GM21723 (cell line): ENCODE results near the gene ME3.

ENCODE experiments used
- ATAC-seq: cut with Tn5 transposase; IDR thresholded peaks from one replicate; pipeline ENCODE4 v1.9.1; 2021; ENCODE audit warnings: mild to moderate bottlenecking, moderate library complexity; ENCODE audit not compliant: unreplicated experiment

The ME3 gene

DNA sequence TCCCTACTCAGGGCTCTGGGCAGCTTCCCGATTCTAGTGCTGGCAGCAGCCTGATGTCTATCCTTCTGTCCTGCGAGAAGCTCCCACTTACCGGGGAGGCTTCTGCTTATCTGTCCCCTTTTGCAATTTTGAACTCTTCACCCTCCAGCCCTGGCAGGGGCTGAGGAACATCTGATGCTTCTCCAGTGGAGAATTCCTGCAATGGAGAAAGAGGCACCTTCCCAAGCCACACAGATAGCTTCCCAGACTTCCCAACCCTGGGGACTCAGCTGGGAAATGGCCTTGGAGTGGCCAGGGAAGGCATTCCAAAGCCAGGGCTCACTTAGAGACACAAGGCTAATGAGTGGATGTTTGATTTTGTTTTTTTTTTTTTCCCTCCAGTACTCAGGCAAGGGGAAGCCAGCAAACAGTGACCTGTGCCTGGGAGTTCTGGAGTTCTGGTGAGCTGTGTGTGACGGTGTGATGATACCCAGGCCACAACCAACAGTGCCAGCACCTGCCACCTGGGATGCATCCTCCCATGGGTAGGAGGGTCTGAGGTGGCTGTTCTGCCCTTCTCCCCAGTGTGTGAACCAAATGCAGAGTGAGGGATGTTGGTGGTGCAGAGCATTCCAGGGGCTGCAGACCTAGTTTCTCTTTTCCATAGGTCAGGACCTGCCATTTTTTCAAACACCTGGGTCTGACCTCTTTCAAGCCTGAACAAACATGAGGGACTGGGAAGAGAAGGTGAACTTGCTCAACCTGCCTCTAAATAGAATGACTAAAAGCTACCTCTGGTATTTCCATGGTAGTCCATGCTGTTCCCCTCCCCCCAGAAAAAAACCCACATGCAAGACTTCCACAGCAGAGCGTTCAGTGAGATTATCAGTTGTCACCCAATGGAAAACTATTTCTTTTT lies 202.7 kb downstream of the ME3 start:
- ATAC-seq = no peak

DNA sequence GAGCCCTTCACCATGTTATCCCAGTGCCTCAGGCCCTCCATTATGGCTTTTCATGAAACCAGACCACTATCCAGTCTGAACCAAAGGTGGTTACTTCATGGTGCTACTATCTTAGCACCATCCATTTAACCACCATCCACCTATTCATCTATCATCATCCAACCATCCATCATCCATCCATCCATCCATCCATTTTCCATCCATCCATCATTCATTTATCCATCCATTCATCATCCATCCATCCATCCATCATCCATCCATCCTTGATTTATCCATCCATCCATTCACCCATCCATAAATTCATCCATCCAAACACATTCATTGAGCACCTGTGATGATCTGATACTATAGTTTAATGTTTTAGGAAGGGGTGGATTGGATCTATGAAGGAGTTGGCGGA lies 204.2 kb downstream of the ME3 start:
- no peak for ATAC-seq

DNA sequence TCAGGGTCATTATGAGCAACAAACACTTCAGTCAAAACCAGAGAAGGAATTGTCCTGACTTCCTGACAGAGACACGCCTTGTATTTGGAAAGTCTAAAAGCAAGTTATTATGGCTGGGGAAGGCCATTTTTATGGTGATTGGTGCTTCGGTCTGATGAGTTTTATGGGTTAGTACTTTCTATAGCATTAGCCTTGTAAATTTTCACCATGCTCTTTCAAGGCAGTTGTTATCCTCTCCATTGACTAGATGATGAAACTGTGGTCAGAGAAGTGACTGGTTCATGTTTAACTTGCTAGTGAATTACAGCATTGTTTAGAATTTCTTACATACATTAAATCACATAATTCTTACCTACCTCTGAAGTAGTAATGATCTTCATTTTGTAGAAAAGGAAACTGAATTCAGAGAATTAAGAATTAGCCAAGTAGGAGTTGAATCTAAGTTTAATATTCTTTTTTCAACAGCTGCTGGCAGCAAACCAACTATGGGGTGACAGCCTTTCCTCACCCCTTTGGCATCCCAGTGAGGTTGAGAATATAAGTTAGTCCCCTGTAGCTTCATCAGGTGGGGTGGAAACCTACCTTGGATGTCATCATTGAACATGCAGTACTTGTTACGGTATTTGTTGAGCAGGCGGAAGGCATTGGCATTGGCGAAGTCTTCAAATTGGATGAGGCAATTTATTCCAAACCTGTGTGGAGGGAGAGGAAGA lies 207.8 kb downstream of the ME3 start:
- no peak for ATAC-seq

DNA sequence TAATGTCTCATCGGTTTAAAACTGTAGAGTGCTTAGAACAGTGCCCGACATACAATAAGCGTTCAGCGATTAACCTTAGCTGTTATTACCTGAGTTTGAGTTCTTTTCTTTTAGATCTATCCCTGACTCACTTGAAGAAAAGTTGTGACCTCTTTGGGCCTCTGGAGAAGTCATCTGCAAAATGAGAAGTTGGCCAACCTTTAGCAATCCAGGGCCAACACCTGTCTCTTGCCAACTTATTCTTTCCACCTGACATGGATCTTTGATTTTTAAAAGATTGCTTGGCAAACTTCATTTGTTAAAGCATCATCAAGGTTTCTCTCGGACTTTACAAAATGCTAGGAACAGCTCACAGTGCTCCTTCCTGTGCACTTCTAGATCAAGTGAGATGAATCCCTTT lies 208.5 kb downstream of the ME3 start:
- ATAC-seq = no peak

DNA sequence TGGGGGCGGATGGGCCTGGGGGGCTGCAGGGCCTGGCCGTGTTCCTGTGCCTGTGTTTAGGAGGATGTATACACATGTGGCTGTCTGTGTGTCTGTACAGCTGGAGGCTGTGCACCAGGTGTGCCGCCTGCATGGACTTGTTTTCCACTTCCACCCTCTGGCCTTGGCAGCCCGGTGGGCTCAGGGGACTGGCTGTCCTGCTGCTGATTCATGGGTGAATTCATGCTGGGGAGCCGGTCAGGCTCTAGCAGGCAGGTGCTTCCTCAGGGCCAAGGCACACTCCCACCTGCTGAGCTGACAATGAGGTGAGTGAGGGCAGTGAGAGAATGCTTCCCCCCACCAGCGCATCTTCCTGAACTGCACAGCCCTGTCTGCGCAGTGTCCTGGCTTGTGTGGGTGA lies 209.3 kb downstream of the ME3 start:
- ATAC-seq = no peak

DNA sequence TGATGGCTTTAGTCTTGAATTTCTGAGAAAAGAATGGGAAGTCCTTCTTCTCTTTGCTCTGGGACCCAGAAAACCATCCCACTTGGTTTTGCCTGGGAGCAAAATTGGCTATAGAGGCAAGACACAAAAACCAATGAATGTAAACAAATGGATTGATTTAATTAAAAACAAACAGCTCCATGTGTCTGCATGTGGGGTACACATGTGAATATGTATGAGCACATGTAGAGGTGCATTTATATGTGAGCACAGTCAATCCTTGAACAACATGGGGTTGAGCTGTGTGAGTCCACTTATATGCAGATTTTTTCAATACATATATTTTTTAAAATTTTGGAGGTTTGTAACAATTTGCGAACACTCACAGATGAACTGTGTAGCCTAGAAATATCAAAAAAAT lies 210.5 kb downstream of the ME3 start:
- no peak for ATAC-seq

DNA sequence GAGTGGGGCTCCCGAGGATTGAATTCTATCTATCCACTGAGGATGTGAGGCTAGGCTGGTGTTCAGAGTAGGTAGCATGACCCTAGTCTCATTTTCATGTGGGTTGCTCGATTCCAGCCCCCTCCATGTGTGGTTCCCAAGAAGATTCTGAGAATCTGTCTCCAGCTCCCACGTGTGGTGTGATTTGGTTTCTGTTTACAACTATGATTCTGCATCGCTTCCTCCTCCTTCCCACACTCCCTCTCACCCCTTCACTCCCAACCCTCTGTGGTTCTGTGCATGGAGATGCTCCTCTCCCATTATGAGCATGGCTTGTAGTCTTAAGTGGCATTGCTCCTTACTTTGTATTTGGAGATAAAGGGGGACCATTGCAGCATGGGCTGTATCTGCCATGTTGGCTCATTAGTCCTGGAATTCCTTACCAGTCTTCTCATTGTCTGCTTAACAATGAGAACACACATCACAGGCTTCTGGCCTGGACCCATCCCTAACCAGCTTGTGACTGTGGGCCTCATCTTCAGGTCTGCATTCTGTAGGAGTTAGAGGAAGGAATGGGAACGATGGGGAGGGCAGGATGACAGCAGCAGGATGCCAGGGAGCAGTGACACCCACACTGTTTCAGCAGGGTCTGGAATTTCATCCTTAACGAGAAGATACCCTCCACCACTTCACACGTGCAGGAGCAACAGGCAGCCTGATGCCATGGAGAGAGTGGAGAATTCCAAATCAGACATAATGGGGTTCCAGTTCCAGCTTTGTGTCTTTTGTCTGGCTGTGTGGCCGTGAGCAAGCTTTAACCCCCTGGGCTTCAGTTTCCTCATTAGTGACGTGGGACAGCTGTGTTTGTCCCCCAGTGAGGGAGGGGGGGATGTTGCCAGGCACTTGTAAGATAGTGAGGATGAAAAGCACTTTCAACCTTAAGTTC lies 211.7 kb downstream of the ME3 start:
- no peak for ATAC-seq

DNA sequence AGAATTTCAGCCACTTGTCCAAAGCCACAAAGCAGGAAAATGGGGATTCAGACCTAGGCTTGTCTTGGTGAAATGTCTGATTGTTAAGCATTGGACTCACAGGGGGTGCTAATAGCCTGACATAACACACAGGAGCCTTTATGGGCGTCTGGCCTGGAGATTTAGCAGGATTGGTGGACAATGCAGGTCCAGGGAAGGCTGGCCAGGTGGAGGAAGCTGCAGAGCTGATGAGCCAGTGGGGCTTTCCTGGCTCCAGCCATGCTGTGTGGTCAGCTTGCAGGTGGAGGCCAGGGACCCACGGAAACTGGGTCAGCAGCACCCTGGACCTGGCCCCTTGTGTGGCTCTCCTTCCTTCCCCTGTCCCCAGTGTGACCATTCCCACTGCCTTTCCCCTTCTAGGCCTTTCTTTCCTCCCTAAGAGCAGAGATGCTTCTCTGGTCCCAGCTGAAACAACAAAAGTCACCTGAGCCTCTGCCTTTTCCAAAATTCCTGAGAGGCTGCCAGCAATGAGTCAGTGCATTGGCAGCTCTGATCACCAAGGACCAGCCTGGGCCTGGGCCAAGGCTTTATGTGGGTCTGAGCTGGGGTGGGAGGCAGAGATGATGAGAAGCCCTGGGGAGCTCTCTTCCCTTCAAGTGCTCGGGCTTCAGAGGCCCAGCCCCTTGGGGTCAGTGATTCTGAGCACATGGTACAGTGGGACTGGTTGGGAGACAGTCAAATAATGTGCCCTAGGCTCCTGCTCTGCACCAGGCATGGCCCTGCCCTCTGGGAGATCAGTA lies 212.5 kb downstream of the ME3 start:
- no peak for ATAC-seq

DNA sequence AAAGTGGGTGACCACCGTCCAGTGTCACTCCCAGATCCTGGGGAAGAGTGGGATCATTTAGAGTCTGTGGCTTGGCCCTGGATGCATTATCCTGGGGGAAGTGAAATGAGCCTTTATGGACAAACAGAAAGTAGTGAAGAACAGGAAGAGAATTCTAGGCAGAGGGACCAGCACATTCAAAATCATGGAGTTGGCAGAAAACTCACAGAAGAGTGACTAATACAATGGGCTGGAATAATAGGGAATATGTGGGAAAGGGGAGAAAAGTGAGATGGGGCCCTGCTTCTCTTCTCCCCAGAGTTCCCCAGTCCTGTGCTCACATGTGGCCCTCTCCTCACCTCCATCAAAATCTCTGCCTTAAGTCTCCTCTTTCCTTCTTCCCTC lies 213.4 kb downstream of the ME3 start:
- ATAC-seq = no peak

DNA sequence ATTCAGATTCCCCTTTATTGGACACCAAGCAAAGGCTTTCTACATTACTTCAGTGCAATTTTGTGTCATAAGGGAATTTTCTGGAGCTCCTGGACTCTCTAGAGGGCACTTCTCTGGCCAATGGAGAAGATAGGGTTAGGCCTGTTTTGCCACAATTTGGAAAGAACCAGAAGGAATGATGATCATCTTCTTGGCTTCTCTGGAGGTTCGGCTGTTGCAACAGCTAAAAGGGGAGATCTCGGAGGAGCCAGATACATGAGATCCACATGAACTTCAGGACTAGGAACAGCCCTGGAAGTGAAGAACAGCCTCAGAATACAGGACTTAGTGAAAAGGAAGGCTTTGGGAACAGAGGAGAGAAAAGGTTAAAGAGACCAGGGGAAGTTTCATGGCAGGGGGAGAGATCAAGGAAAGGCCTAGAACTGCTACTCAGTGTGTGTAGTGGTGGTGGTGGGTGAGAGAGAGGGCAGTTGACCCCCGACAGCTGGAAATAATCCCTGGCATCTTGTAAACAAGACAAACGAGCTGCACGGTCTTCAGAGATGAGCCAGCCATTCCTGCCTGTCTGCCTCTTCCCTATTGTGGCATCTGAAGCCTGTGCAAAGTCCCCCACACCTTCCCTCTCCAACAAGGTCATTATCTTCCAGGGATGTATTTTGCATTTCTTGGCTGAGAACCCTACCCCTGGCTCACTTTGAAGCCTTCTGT lies 214.0 kb downstream of the ME3 start:
- no peak for ATAC-seq

DNA sequence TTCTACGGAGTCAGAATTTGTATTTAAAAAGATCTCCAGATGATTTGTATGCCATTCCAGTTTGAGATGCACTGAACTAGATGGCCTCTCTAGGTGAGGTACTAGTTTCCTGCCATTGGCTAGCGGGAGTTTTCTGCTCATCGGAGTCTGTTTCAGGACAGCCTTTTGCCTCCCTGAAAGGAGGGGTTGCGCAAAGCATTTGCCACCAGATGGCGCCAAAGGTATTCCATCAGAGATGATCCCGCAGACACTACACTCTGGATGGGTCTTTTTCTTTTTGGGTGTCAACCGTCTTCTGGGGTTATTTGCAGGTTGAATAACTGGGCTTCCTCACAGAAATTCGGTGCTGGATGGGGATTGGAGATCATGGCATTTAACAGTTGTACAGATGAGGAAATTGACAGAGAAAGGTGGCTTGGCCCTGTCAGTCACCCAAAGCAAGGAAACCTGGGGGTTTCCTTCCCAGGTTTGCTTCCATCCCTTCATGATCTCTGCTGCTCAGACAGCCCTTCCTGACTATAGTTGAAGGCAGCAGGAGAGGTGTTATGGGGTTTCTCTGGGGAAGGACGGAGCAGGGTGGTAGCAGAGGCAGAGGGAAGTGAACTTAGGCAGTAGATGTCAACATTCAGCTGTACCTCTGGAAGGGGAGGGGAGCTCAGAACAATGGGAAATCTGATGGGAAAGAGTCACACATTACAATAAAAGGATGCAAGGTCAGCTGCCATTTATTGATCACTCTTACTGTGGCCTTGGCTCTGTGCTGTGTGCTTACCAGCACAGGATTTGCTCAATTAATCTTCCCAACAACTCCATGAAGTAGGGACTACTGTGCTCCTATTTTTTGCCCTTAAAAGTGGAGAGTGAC lies 216.1 kb downstream of the ME3 start:
- peak; percentile 88 for ATAC-seq

DNA sequence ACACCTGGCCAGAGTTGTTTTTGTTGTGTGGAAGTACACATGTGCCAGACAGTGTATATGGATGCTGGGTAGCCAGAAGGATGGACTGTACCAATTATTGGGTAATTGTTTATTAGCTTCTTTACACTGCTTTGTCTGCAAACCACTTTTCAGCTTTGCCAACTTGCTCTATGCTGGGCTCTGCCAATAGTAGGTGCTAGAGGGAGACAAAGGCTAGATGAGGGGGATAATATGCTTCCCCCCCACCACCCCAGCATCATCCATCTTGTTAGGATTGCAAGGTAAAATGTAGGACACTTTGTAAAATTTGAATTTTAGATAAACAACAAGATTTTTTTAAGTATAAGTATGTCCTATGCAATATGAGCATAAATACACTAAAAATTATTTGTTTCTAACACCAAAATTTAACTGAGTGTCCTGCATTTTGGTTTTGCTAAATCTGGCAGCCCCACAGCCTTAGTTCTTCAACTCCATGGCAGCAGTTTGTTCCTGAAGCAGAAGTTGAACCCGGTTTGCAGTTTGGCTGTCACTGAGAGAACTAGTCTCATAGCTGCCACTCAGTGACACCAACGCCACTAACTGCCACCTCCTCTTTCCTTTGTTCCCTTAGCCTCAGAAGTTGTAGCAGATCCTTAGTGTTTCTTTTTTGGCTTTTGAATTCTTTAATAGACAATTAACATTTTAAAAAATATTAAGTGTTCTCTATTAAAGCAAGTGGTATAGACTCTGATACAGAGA lies 219.0 kb downstream of the ME3 start:
- ATAC-seq = no peak

DNA sequence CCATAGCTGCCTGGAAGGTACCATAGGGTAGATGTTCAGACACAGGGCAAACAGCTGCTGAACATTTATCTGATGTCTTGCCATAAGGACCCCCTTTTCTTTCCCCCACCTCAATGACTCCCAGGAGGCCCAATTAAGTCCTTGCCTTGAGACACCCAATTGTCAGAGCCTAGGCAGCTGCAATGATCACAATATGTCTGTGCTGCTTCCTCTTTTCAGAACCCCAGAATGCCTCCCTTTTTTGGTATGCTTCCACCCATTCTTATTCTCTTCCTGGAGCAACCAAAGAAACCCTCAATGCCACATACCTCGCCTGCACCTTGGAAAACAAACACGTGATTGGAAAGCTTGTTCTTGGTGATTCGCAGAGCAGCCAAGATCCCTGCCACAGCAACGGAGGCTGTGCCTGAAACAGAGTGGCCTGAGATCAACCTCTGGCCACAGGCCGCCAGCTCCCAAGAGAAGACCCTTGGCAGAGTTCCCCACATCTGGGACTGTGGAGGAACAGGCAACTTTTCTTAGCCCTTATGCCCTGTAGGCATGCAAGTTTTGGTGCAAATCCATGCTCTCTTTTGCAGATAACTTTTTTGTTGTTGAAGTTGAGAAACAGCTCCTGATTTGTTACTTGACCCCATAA lies 222.3 kb downstream of the ME3 start:
- no peak for ATAC-seq

DNA sequence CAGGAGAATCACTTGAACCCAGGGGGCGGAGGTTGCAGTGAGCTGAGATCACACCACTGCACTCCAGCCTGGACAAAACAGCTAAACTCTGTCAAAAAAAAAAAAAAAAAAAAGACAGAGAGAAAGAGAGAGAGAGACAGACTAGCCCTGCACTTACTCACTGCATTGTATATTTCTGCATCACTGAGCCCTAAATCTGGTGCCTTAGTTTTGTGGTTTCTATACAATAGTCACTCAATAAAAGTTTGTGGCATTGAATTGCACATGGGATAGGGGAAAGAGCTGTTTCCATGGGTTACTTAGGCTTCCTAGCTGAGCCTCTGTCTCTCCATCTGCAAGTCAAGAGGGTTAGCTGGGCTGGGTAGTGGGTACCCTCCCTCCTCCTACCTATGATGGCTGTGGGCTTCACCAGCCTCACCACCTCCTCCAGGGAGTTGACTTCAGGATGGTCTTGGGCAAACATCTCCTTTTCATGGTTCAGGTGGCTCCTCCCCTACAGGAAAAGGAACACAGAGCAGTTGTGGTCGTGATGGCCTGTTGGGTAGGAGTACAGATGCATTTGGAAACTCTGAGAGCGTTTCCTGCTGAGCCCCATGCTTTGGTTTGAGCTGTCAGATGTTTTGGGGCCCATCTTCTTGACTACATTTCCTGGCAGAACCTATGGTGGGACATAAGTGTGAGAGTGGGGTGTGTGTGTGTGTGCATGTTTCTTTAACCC lies 224.5 kb downstream of the ME3 start:
- ATAC-seq = no peak

DNA sequence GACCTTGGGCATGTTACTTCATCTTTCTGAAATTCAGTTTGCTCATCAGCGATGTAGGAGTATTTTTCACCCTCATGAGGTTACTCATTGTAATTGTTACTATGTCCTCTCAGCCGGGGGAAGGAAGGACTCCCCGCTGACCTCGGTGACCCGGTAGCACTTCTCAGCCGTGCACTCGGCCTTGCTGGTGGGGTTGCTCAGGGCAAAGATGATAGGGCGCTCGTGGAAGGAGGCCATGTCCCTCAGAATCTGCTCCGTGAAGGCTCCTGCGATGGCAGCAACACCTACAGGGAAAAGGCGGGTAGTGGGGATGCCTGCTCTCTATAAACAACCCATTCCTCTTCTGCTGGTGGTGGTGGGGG lies 225.5 kb downstream of the ME3 start:
- ATAC-seq = no peak

DNA sequence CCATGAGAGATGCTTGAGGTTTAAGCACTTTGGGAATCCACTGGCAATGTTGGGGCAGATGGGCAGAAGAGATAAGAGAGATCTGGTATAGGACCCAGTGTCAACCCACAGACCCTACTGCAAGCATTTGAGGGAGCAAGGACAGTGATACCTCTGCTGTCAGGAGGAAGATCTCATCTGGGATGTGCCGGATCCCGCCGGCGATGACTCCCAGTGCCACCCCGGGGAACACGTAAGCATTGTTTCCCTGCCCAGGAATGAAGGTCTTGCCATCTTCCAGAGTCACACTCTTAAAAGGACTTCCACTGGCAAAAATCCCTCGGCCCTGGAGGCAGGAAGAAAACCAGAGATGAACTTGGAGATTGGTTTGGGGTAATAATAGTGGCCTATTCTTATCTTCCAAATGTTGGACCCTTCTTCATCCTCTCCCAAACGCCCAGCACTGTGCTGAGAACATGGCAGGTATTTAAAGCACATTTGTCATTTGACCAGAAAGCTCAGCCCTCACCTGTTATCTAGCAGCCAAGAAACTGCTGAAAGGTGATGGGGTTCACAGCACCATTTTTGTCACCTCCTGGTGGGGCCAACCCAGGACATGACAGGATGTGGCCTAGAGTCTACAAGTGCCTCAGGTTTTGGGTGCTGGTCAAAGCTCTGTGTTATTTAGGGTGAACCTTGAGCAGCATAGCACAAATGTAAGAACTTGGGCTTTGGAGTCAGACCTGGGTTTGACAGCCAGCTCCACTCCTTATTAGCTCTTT lies 226.1 kb downstream of the ME3 start:
- ATAC-seq = no peak

DNA sequence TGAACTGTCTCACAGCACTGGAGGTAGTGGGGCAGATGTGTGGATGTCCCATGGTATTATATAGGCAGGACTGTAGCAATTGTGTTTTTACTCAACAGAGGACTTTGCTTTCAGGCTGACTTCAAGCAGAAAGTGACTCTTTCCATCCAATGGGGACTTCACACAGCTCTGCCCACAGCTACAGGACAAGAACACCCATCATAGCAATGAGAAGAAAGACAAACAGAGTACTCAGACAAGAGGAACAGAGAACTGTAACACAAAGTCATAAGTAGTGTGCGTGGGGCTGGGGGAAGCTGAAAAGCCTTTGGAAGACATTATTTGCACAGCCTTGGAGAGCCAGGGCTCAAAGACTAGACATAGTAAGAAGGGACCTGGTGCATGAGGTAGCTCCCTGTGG lies 227.4 kb downstream of the ME3 start:
- ATAC-seq = no peak
